ENCODE measurements around the gene POLL. TPM values are rescaled to one million over a fixed set of nuclear protein-coding genes. Genes with fewer than 3 reads are reported as not detected.
A peak's percentile ranks its signal among the peaks of the same experiment; 100 is the strongest.
"Not testable (repeated sequence)": the region's sequence is repeated elsewhere in the genome, so short reads cannot be mapped to it uniquely, and the experiment has no call there.

POLL gene
- total RNA-seq, result 10 to 100 TPM; 12.5 to 28.0 (median 16.3) TPM

- Histone ChIP-seq H3K4me1 (replicated peaks in 1 of 2) (peaks cover 8 to 14% of the 10 kb centered on the region in 2 donors), H3K27ac (peak within 1 kb of the TSS; percentile 36 to 69), H3K4me3 (peak within 1 kb of the TSS; percentile 57 to 99 (median 86))
- 0 to 22% (median 2%) methylated on average over 5 to 16 of the region's 50 CpGs; no CpG with 5 or more reads in 6 of the 10 experiments for WGBS, 10 experiments
- in situ Hi-C loops (cut with MboI; ENCODE audit: low pct_unique_long_range_greater_than_20kb in 2 of 9, low sequenced_read_pairs in 9 of 9, unreplicated experiment in 9 of 9), result no loop called here
- peak; percentile 92 to 99 (median 99) for ATAC-seq (replicated peaks in 6 of 8)
These were observed at the start of gene POLL, which contains the start of gene DPCD for GRCh38 chr10:101587725-101588653. POLL (minus strand) TSS chr10:101588257; CDS start chr10:101587360, 897 bp downstream. DPCD (plus strand) TSS chr10:101588321; CDS start chr10:101588337, 16 bp downstream.

- H3K4me1 ChIP-seq (replicated peaks in 1 of 2); H3K27ac ChIP-seq; ATAC-seq (replicated peaks in 6 of 8); in situ Hi-C loops (cut with MboI; ENCODE audit: low pct_unique_long_range_greater_than_20kb in 2 of 9, low sequenced_read_pairs in 9 of 9, unreplicated experiment in 9 of 9); H3K4me3 ChIP-seq: not testable (repeated sequence)
- WGBS, 10 experiments, result 82 to 100% (median 97%) methylated on average over 1 to 4 of the region's 4 CpGs; no CpG with 5 or more reads in 2 of the 10 experiments
These were observed 45.5 kb upstream of the POLL start for GRCh38 chr10:101633510-101633909.

- in situ Hi-C loops (cut with MboI; ENCODE audit: low pct_unique_long_range_greater_than_20kb in 2 of 9, low sequenced_read_pairs in 9 of 9, unreplicated experiment in 9 of 9), result no loop called here
- Histone ChIP-seq H3K4me1 (replicated peaks in 1 of 2) (peaks cover 2 to 8% of the 10 kb centered on the region in 2 donors), H3K27ac (no peak overlapping the region), H3K4me3 (no peak overlapping the region)
- WGBS, 10 experiments, result 88 to 100% (median 92%) methylated on average over 1 to 4 of the region's 8 CpGs; no CpG with 5 or more reads in 3 of the 10 experiments
- no peak for ATAC-seq (replicated peaks in 6 of 8)
These were observed 43.9 kb upstream of the POLL start for GRCh38 chr10:101631821-101632475.

GRCh38 chr10:101630633-101630920, 42.5 kb upstream of the POLL start:
- in situ Hi-C loops (cut with MboI; ENCODE audit: low pct_unique_long_range_greater_than_20kb in 2 of 9, low sequenced_read_pairs in 9 of 9, unreplicated experiment in 9 of 9), result no loop called here
- WGBS, 10 experiments, result 83 to 100% (median 100%) methylated on average over 1 of the region's 1 CpG; no CpG with 5 or more reads in 7 of the 10 experiments
- Histone ChIP-seq H3K4me3 (no peak overlapping the region), H3K4me1 (replicated peaks in 1 of 2) (peaks cover 2 to 8% of the 10 kb centered on the region in 2 donors), H3K27ac (no peak overlapping the region)
- ATAC-seq (replicated peaks in 6 of 8), result no peak

- in situ Hi-C loops (cut with MboI; ENCODE audit: low pct_unique_long_range_greater_than_20kb in 2 of 9, low sequenced_read_pairs in 9 of 9, unreplicated experiment in 9 of 9), result no loop called here
- Histone ChIP-seq H3K27ac (no peak overlapping the region), H3K4me1 (replicated peaks in 1 of 2) (peaks cover 2 to 8% of the 10 kb centered on the region in 2 donors), H3K4me3 (no peak overlapping the region)
- 0 to 80% (median 61%) methylated on average over 1 to 11 of the region's 13 CpGs; no CpG with 5 or more reads in 2 of the 10 experiments for WGBS, 10 experiments
- peak in 2 of 8 experiments; percentile 55 to 56 for ATAC-seq (replicated peaks in 6 of 8)
These were observed 42.0 kb upstream of the POLL start for GRCh38 chr10:101629837-101630632.

GRCh38 chr10:101625821-101626412, 37.9 kb upstream of the POLL start:
- H3K4me1 ChIP-seq (replicated peaks in 1 of 2), result peaks cover 2 to 8% of the 10 kb centered on the region in 2 donors
- no CpG with 5 or more reads among the region's 1 CpG for WGBS, 10 experiments
- in situ Hi-C loops (cut with MboI; ENCODE audit: low pct_unique_long_range_greater_than_20kb in 2 of 9, low sequenced_read_pairs in 9 of 9, unreplicated experiment in 9 of 9), result no loop called here
- ATAC-seq (replicated peaks in 6 of 8), result no peak
- H3K27ac ChIP-seq, result no peak overlapping the region
- no peak overlapping the region for H3K4me3 ChIP-seq

GRCh38 chr10:101624526-101625102, 36.6 kb upstream of the POLL start:
- Histone ChIP-seq H3K27ac (no peak overlapping the region), H3K4me1 (replicated peaks in 1 of 2) (peaks cover 0 to 6% of the 10 kb centered on the region in 2 donors), H3K4me3 (no peak overlapping the region)
- in situ Hi-C loops (cut with MboI; ENCODE audit: low pct_unique_long_range_greater_than_20kb in 2 of 9, low sequenced_read_pairs in 9 of 9, unreplicated experiment in 9 of 9), result loop anchor here in 4 of 9 experiments (25.0 kb wide), 2 partner anchors 138 to 163 kb away; partner anchors contain the start of genes FGF8 (in 2 of the 4) and NPM3 (in 2 of the 4)
- 40 to 100% (median 92%) methylated on average over 1 to 3 of the region's 4 CpGs; no CpG with 5 or more reads in 4 of the 10 experiments for WGBS, 10 experiments
- ATAC-seq (replicated peaks in 6 of 8), result no peak

- WGBS, 10 experiments, result 36 to 100% (median 91%) methylated on average over 1 of the region's 1 CpG; no CpG with 5 or more reads in 1 of the 10 experiments
- Histone ChIP-seq H3K4me1 (replicated peaks in 1 of 2) (peaks cover 0 to 6% of the 10 kb centered on the region in 2 donors), H3K27ac (no peak overlapping the region), H3K4me3 (no peak overlapping the region)
- in situ Hi-C loops (cut with MboI; ENCODE audit: low pct_unique_long_range_greater_than_20kb in 2 of 9, low sequenced_read_pairs in 9 of 9, unreplicated experiment in 9 of 9), result loop anchor here in 4 of 9 experiments (25.0 kb wide), 2 partner anchors 139 to 164 kb away; partner anchors contain the start of genes FGF8 (in 2 of the 4) and NPM3 (in 2 of the 4)
- no peak for ATAC-seq (replicated peaks in 6 of 8)
These were observed 35.5 kb upstream of the POLL start for GRCh38 chr10:101623528-101623927.

- Histone ChIP-seq H3K4me1 (replicated peaks in 1 of 2) (peaks cover 0 to 4% of the 10 kb centered on the region in 2 donors), H3K27ac (no peak overlapping the region), H3K4me3 (no peak overlapping the region)
- in situ Hi-C loops (cut with MboI; ENCODE audit: low pct_unique_long_range_greater_than_20kb in 2 of 9, low sequenced_read_pairs in 9 of 9, unreplicated experiment in 9 of 9), result loop anchor here in 4 of 9 experiments (25.0 kb wide), 2 partner anchors 142 to 167 kb away; partner anchors contain the start of genes FGF8 (in 2 of the 4) and NPM3 (in 2 of the 4)
- no peak for ATAC-seq (replicated peaks in 6 of 8)
- WGBS, 10 experiments, result 40 to 100% (median 92%) methylated on average over 1 to 6 of the region's 6 CpGs; no CpG with 5 or more reads in 5 of the 10 experiments
These were observed 31.9 kb upstream of the POLL start for GRCh38 chr10:101619983-101620382.

- no peak for ATAC-seq (replicated peaks in 6 of 8)
- Histone ChIP-seq H3K4me1 (replicated peaks in 1 of 2) (peaks cover 0 to 5% of the 10 kb centered on the region in 2 donors), H3K4me3 (no peak overlapping the region), H3K27ac (no peak overlapping the region)
- in situ Hi-C loops (cut with MboI; ENCODE audit: low pct_unique_long_range_greater_than_20kb in 2 of 9, low sequenced_read_pairs in 9 of 9, unreplicated experiment in 9 of 9), result loop anchor here in 4 of 9 experiments (25.0 kb wide), 2 partner anchors 143 to 168 kb away; partner anchors contain the start of genes FGF8 (in 2 of the 4) and NPM3 (in 2 of the 4)
- 83 to 100% (median 90%) methylated on average over 1 to 2 of the region's 2 CpGs; no CpG with 5 or more reads in 5 of the 10 experiments for WGBS, 10 experiments
These were observed 30.8 kb upstream of the POLL start for GRCh38 chr10:101618871-101619270.

- ATAC-seq (replicated peaks in 6 of 8), result no peak
- in situ Hi-C loops (cut with MboI; ENCODE audit: low pct_unique_long_range_greater_than_20kb in 2 of 9, low sequenced_read_pairs in 9 of 9, unreplicated experiment in 9 of 9), result loop anchor here in 4 of 9 experiments (25.0 kb wide), 2 partner anchors 144 to 169 kb away; partner anchors contain the start of genes FGF8 (in 2 of the 4) and NPM3 (in 2 of the 4)
- 45 to 100% (median 83%) methylated on average over 1 to 2 of the region's 4 CpGs; no CpG with 5 or more reads in 3 of the 10 experiments for WGBS, 10 experiments
- Histone ChIP-seq H3K27ac (no peak overlapping the region), H3K4me1 (replicated peaks in 1 of 2) (peaks cover 0 to 9% of the 10 kb centered on the region in 2 donors), H3K4me3 (no peak overlapping the region)
These were observed 29.9 kb upstream of the POLL start for GRCh38 chr10:101617824-101618568.

All from motor neuron (in vitro differentiated cells).